RPMI8226 (cell line): ENCODE measurements around the gene DGKI.

Source experiments
- DNase-seq: peaks from one replicate; pipeline ENCODE4 v3.0.0-alpha.2; 2015

Gene DGKI

DNA sequence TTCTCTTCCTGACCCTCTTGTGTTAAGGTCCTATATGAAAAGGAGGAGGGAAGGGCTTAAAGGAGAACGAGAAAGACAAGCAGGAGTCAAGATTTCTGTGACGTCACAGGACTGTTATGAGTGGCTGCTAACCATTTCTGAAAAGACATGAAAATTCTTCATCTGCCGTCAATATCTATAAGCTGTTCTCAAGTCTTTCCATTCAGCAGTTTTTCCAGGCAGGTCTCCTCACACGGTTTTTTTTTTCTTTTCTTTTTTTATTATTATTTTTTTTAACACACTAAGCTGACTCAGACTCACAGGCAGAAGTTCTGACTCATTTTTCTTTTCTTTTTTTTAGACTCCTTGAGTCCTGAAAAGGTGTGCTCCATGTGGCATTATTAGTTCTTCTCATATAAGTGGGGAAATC lies 72.0 kb downstream of the DGKI start:
- no peak for DNase-seq

DNA sequence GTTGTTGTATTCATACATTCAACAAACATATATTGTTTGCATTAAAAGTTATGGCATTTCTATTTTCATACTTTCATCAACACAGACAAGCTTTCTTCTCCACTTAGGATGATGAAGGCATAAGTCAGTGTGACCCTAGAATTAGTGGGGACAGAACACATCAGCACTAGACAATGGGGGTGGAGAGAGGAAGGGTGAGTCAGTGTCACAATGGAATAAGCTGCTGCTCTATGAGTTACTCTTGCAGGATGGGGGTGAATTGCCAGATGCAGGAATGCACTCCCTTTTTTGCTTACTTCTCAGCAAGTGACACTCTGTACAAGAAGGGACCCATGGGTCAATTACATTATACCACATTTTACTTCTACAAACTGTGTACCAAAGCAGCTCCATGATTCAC lies 74.0 kb downstream of the DGKI start:
- no peak for DNase-seq

DNA sequence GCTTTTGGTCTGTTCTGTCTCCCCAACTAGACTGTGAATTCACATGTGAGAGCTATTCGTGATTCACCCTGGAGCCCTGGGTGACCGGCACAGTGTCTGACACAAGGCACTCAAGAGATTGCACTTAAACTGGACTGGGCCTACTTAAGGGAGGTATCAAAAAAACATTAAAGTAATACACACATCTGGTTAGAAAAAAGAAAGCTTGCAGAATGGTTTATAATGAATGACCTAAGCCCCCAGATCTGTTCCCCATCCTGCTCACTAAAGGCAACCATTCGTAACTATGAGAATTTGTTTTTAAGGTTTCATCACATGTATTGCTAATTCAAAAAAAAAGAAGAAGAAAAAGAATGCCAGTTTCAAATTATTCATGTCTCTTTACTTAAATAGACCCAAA lies 74.5 kb downstream of the DGKI start:
- no peak for DNase-seq

DNA sequence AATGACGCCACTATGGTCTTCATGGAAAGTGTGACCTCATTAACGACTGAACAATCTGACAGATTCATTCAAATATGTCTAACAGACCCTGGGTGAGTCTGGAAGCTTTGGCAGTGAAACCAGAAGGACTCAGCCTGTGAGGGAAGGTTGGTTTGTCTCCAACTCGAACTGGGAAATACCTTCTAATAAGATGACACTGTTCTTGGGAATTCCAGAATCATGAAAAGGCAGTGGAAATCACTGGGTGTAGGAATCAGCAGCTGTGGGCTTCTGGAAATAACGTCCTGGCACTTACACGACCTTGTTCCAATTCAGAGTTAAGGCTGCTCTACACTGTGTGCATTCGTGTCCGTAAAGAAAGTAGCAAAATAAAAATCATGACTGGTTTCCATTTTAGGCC lies 75.1 kb downstream of the DGKI start:
- DNase-seq: no peak

DNA sequence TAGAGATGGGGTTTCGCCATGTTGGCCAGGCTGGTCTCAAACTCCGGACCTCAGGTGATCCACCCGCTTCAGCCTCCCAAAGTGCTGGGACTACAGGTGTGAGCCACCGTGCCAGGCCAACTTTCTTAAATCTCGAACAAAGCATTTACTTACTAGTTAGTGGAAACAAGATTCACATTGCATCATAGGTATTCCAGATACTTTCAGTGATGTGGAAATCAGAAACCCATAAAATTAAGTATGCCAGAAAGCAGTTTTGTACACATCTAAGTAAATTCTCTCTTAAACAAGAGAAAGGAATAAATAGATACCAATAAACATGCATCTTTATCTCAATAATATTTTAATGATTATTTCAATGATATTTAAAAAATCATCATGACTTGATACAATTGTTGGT lies 75.5 kb downstream of the DGKI start:
- no peak for DNase-seq

DNA sequence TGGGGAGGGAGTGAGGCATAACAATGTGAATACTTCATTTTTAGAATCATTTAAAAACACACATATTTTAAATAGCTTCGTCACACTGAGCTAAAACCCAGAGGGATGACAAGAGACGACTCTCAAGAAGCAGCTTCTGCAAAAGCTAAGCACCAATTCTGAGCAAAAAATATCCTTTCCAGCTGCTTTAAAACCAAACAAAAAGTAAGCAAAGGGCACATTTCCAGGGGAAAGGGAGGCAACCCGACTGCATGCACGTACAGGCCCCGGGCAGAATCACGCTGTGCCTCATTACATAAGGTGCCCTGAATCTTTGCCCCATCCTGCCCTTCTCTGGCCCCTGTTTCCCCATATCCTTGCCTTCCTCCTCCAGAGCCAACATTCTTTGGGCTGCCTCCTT lies 78.4 kb downstream of the DGKI start:
- no peak for DNase-seq

DNA sequence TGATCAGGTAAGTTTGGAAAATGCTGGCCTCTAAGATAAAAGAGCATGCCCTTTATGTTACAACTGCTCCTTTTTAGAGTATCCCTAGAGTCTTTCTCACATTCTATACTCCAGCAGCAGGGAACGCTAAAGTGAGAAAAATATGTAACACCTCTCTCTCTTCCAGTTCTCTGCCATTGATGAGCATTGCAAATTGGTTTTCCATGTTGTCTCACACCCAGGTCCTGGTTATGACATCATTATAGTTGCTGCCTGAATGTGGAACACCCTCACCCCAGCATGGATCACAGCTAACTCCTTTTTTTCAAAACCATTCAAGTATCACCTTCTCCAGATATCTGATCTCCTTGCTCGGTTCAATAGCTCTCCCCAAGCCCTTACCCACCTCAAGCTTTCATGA lies 84.4 kb downstream of the DGKI start:
- no peak for DNase-seq

DNA sequence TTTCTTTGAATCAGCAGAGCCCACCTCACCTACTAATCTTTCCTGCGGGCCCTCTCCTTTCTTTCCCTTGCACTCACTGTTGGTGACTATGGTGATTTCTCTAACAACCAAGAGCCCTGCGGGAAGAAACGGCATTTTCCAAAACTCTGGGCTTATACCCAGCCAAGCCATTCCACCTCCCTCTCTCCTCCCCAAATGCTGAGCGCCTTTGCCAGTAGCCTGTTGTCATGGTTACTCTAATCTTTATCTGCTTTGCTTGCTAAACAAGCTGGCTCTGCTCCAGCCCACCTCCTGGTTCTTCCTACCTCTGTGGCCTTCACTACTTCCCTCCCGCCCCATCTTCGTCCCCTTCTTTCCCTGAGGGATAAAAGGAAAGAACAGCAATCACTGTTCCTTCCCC lies 86.7 kb downstream of the DGKI start:
- no peak for DNase-seq

DNA sequence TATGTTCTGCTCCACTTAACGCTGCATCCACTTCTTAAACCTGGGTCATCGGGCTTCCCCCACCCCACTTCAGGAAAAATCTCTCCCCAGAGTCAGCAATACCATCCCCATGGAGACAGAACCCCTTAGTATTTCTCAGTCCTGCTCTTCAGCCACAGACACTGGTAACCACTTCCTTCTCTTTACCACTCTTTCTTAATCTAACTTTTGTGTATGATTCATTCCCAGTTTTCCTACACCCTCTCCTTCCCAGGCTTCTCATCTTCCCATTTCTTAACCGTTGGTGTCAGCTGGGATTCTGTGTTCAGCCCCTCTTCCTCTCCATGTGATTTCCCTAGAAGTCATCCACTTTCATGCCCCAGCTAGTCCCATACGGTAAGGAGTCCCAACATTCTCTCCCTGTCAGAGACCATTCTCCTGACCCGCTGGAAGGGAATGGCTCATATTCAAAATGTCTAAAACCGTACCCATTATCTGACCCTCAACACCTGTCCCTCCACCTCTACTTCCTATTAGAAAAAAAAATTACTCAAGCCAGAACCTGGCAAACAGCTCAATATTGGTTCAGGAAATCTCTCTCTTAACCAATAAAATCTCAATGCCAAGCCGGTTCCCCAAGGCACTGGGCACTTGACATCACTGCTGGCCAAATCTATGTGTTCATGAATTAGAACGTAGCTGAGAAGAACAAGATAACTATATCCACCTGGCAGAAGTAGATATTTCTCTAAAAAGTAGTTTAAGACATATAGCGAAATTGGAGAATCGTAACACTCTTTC lies 89.4 kb downstream of the DGKI start:
- DNase-seq: no peak

DNA sequence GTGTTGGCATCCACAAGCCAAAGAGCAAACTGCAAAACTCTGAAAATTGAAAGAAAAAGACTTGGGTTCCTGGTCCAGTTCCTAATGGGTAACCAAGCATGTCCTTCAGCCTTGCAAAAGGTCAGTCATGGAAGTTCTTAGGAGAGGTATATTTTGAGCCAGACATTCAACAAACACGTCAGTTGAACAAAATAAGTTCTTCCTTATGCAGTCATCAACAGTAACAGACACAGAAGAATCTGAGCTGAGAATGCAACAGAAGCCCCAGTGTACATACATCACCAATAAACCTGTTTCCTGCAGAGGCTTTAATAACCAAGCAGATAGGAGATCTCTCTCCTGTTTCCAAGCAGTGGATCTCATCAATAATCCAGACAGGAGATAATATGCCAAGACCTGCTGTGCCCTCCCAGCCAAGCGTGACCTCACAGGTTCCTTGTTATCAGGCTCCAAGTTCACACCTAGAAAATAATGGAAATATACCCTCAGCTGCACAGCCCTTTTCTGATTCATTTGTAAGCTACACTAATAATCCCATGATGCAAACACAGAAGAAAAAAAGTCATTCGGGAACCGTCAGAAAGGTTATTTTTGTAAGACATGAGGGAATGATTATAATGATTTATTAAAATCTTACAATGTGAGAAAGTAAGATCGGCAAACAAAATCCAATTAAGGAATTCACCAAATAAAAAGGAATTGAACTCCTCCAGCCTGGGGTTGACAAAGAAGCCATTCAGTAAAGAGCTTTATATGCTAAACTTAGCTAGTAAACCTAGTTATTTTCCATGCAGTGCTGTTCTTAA lies 90.7 kb downstream of the DGKI start:
- DNase-seq: no peak

DNA sequence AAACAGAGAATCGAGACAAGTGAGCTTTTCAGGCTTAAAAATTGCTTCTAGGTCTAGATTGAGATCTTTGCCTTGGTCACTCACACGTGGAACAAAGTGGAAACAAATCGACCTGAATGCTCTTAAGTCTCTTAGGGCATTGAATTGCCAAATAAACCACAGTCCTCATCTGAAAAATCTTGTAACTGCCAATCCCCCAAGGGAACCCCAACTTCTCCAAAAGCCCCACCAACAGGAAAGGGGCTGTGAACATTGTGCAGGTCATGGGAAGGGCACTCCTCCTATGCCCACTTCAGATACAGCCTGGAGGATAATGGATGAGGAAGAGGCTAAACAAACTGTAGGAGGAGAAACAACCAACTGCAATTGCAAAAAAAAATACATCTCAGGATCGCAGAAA lies 91.3 kb downstream of the DGKI start:
- no peak for DNase-seq

DNA sequence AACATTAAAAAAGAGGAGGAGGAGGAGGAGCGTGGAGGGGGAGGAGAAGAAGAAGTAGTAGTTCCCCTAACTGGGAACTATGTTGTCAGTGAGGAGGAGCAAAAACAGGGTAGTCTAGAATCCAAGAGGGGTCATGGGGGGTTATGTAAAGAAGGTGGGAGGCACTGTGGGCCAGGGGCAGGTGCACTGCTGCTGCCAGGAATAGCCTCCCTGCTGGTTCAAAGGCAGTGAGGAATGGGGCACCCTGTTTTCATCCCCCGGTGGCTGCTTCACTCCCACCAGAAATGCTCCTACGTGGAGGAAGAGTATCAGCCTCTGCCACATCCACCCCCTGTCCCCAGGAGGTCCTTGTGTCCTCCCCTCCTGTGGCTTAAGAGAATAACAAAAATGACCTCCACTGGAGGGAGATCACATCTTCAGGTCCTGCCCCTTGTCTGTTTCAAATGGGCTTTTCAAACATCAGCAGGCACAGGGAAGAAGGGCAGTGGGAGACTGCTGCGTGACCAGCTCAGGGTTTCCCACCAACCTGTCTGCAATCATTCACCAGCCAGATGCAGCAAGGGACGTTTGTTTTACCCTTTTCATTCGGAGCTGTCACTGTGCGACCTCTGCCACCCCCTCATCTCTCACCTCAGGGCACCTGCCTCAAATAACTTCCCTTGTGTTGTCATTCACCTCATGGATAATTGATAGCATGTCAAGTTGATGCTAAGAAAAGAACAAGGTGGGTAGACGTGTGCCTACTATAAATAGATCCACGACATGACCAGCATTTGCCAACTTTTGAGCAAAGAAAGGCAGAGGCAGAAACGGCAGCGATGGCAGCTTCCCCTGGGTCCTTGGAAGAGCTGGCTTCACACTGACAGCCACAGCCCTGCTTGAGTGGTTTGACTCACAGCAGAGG lies 92.6 kb downstream of the DGKI start:
- DNase-seq: no peak

DNA sequence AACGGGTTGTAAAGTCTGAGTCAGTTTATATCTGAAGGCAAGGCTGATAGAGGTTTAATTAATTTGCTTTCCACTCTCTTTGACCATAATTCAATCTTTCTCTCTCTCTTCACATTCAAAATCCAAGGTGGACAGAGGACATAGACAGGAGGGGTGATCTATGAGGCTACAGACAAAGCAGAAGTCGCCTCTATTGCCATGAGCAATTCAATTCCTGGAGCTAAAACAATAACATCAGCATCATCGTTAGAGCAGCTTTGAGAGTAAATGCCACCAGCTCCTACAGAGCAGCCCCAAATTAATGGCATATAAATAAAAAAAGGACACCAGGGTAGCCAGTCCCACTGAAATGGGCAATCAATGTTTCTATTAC lies 93.2 kb downstream of the DGKI start:
- DNase-seq: no peak

DNA sequence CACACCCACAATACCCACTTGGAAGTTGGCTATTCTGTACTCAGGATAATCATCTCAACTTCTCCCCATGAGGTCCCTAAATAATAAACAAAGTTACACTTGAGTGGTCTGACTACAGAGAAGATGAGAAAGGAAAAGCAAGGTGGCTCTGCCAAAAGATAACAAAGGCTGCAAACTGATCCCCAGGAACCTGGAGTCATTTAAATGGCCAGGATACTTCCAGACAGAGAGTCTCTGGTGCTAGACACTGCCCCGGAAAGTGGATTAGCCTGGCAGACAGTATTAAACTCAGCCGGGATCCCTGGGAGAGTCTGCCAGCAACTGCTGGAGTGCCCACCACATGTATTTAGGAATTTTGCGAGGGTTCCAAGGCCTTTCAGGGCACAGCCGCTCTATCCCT lies 93.7 kb downstream of the DGKI start:
- no peak for DNase-seq

DNA sequence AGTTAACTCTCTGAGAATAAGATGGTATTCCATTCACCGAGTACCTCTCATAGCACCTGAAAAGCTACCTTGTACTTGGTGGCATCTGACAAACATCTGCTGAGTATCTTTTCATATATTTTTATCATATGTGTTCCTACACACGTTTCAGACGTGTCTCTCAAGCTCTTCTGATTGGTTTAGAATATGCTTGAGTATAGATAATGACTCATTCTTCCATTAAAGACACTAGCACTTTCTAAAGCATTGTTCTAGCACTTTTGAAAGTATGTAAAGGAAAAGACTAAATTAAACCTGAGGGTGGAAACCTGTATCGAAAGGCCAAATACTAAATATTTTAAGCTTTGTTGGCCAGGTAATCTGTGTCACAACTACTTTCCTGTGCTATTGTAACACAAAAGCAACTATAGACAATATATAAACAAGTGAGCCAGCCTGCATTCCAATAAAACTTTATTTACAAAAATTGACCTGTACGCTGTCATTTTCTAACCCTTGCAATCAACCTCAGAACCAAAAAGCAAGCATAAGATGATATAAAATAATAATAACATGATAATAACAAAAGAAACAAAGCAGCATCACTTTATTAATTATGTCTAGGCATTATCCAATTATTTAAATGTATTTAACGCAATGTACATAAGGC lies 95.3 kb downstream of the DGKI start:
- DNase-seq: no peak

DNA sequence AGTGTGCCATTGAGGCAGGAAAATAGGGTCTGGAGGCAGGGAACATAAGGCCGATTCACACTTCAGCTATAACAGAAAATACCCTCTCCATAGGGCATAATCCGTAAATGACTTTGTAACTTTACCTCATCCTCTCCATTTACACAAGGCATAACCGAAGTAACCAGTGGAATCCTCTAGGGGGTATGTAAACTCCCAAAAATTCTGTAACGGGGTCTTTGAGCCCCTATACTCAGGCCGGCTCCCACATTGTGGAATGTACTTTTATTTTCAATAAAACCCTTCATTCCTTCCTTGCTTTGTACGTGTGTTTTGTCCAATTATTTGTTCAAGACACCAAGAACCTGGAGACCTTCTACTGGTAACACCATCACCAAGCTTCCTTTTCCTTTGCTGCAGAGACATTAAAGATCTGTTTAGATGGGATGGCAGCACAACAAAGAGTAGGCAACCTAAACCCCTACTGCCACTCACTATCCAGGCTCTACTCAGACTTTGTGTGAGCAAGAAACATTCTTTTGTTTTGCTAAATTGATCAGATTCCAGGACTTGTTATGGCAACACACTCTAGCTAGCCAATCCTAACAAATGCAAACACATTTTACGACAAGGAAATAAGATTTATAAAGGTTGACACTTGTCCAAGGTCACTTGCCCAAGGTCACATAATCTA lies 99.3 kb downstream of the DGKI start:
- no peak for DNase-seq

DNA sequence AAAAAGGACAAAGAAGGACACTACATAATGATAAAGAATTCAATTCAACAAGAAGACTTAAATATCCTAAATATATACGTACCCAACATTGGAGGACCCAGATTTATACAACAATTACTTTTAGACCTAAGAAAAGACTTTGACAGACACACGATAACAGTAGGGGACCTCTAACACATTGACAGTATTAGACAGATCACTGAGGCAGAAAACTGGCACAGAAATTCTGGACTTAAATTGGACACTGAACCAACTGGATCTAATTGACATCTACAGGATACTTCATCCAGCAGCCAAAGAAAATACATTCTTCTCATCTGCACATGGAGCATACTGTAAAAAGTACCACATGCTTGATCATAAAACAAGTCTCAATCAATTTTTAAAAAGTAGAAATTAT lies 103.8 kb downstream of the DGKI start:
- DNase-seq: no peak

DNA sequence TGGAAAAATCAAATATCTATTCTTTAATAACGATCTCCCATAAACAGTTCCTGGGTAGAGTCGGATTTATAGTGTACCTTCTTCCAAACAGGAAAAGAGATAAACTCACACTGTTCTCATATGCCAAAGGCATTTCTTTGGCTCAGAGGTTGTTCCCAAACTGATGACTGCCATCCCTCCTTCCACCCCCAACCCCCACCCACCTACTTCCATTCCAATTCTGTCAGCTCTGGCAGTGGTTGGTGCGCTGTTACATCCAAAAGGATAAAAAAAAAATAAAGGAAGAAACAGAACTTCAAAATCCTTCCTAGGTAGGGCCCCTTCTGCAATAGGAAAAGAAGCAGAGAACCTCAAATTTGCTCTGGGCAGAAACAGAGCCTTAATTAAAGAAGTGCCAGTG lies 104.7 kb downstream of the DGKI start:
- no peak for DNase-seq

DNA sequence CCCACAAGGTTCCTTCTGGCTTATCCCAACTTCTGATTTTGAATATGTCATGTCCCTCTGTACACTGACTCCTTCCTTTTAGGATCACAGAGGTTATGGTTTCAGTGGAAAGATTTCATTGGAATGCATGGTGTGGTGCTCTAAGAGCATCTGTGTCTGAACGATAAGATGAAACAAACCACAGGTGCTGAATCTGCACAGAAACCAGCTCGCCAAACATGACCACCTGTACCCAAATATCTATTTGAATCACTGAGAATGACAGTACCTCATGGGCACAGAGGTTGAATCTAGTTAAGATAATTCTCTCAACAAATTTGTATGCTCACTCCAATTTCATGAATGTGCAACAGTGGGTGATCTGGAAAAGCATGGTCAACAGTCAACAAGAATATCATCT lies 105.3 kb downstream of the DGKI start:
- no peak for DNase-seq

DNA sequence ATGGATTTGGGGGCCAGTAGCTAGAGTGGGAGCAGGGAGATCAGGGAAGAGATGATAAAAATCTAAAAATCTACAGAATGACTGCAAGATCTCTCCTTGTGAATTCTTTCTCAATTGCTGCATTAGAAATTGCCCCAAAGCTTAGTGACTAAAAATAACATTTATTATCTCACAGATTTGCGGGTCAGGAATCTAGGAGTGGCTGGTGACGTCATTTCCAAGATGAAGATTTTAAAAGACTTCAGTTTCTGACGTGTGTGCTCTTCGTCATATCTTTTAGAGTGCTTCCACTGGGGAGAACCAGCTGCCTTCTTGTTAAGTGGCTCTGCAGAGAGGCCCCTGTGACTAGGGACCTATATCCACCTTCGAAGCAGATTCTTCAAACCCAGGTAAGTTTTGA lies 112.6 kb downstream of the DGKI start:
- no peak for DNase-seq

DNA sequence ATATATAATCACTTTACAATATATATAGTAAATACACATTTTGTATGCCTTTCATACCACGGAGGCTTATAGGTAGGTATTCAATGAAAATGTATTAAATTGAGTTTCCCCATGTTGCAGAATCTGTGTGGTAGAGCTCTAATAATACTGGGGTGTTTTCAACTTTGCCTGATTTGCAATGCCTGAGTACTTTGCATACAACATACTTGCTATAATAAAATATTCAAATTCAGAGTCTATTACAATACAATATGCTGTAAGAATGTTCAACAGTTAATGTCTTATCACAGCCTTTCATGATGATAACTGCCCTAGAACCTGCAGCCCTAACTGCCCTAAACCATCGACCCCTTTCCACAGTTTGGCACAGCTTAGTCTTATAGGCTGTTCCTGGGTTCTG lies 114.6 kb downstream of the DGKI start:
- DNase-seq: no peak

DNA sequence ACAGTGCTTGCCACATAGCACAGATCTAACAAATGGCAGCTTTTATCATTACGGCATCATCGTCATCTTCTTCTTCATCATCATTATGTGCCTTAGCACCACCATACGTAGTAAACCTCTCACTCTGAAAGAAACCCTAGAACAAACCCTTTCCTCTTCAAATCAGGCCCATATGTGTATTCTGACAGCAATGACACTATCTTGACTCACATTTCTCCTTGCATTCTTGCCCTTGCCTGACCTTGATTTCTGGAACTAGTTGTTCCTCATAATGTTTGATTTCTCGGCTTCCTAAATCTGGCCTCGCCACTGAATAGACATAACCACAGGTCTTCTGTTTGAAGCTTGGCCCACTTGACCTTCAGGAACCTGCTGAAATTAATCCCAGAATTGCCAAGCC lies 115.3 kb downstream of the DGKI start:
- no peak for DNase-seq

DNA sequence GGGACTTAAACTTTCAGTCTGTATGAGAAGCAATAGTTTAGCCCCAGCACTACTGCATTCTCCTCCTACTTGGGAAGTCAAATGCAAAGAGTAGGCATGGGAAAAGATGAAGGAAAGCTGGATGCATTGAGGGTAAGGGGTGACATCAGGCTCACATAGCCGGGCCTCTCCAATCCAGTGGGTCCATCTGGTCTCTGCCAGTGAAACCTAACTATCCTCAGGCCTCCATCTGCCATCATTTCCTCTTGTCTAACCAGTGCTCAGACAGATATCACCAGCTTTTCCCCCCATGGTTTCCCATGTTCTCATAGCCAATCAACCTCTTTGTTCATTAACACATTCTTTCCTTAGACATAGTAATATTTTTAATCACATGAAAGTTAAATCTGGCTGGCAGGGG lies 118.3 kb downstream of the DGKI start:
- no peak for DNase-seq
